HEK293 (cell line): ENCODE results near the gene PLEKHA3.

Experiments used
- EGR2 ChIP-seq: fragments of 450-650 bp; formaldehyde crosslinking; IDR thresholded peaks from 2 replicates; pipeline ENCODE4 v1.5.1; 2016; ENCODE audit warnings: low read depth, missing biosample characterization, missing genetic modification characterization
- GFI1B ChIP-seq: fragments of 450-650 bp; formaldehyde crosslinking; IDR thresholded peaks from 2 replicates; pipeline ENCODE4 v1.5.1; 2016; ENCODE audit warnings: missing biosample characterization, missing genetic modification characterization
- GLIS1 ChIP-seq: fragments of 450-650 bp; formaldehyde crosslinking; IDR thresholded peaks from 2 replicates; pipeline ENCODE4 v1.5.1; 2016; ENCODE audit warnings: missing biosample characterization, missing genetic modification characterization
- MZF1 ChIP-seq: fragments of 450-650 bp; formaldehyde crosslinking; IDR thresholded peaks from 2 replicates; pipeline ENCODE4 v1.5.1; 2017; ENCODE audit warnings: missing biosample characterization, missing genetic modification characterization, borderline replicate concordance
- OSR2 ChIP-seq: fragments of 450-650 bp; formaldehyde crosslinking; IDR thresholded peaks from 2 replicates; pipeline ENCODE4 v1.5.1; 2016; ENCODE audit warnings: missing biosample characterization, missing genetic modification characterization
- PRDM10 ChIP-seq: fragments of 450-650 bp; formaldehyde crosslinking; IDR thresholded peaks from 2 replicates; pipeline ENCODE4 v1.5.1; 2016; ENCODE audit warnings: missing biosample characterization, missing genetic modification characterization
- RBAK ChIP-seq: fragments of 450-650 bp; formaldehyde crosslinking; IDR thresholded peaks from 2 replicates; pipeline ENCODE4 v1.5.1; 2016; ENCODE audit warnings: missing biosample characterization, missing genetic modification characterization
- TRIM28 ChIP-seq: IDR thresholded peaks from 2 replicates; pipeline ENCODE4 v1.6.1; 2011; ENCODE audit warnings: low read length, control low read depth, borderline replicate concordance
- ZBTB20 ChIP-seq: fragments of 450-650 bp; formaldehyde crosslinking; IDR thresholded peaks from 2 replicates; pipeline ENCODE4 v1.5.1; 2016; ENCODE audit warnings: missing biosample characterization, missing genetic modification characterization
- ZBTB44 ChIP-seq: fragments of 450-650 bp; IDR thresholded peaks from 2 replicates; pipeline ENCODE4 v1.5.1; 2018; ENCODE audit warnings: missing biosample characterization, mild to moderate bottlenecking, missing genetic modification characterization
- ZEB2 ChIP-seq: fragments of 450-650 bp; formaldehyde crosslinking; IDR thresholded peaks from 2 replicates; pipeline ENCODE4 v1.5.1; 2016; ENCODE audit warnings: missing biosample characterization, missing genetic modification characterization
- ZNF175 ChIP-seq: fragments of 450-650 bp; formaldehyde crosslinking; IDR thresholded peaks from 2 replicates; pipeline ENCODE4 v1.5.1; 2016; ENCODE audit warnings: missing biosample characterization, missing genetic modification characterization
- ZNF2 ChIP-seq: fragments of 450-650 bp; formaldehyde crosslinking; IDR thresholded peaks from 2 replicates; pipeline ENCODE4 v1.5.1; 2016; ENCODE audit warnings: missing biosample characterization, missing genetic modification characterization
- ZNF202 ChIP-seq: fragments of 450-650 bp; formaldehyde crosslinking; IDR thresholded peaks from 2 replicates; pipeline ENCODE4 v1.5.1; 2016; ENCODE audit warnings: missing biosample characterization, missing genetic modification characterization, borderline replicate concordance
- ZNF391 ChIP-seq: fragments of 450-650 bp; formaldehyde crosslinking; IDR thresholded peaks from 2 replicates; pipeline ENCODE4 v1.5.1; 2016; ENCODE audit warnings: low read depth, missing biosample characterization, missing genetic modification characterization, borderline replicate concordance
- ZNF510 ChIP-seq: fragments of 450-650 bp; formaldehyde crosslinking; IDR thresholded peaks from 2 replicates; pipeline ENCODE4 v1.5.1; 2018; ENCODE audit warnings: mild to moderate bottlenecking, missing genetic modification characterization, missing biosample characterization; ENCODE audit not compliant: insufficient replicate concordance
- ZNF561 ChIP-seq: fragments of 450-650 bp; IDR thresholded peaks from 2 replicates; pipeline ENCODE4 v1.5.1; 2018; ENCODE audit warnings: missing biosample characterization, missing genetic modification characterization, borderline replicate concordance
- ZNF701 ChIP-seq: fragments of 450-650 bp; formaldehyde crosslinking; IDR thresholded peaks from 2 replicates; pipeline ENCODE4 v1.5.1; 2016; ENCODE audit warnings: missing biosample characterization, missing genetic modification characterization
- ZNF776 ChIP-seq: fragments of 450-650 bp; formaldehyde crosslinking; IDR thresholded peaks from 2 replicates; pipeline ENCODE4 v1.5.0; 2017; ENCODE audit warnings: missing biosample characterization, missing genetic modification characterization, borderline replicate concordance
- ZNF791 ChIP-seq: fragments of 450-650 bp; formaldehyde crosslinking; IDR thresholded peaks from 2 replicates; pipeline ENCODE4 v1.5.1; 2016; ENCODE audit warnings: missing biosample characterization, missing genetic modification characterization
- TF ChIP-seq, protein P1 (sequence below): fragments of 450-650 bp; formaldehyde crosslinking; IDR thresholded peaks from 2 replicates; pipeline ENCODE4 v1.5.1; 2016; ENCODE audit warnings: missing biosample characterization, missing genetic modification characterization, borderline replicate concordance
- TF ChIP-seq, protein P2 (sequence below): fragments of 450-650 bp; formaldehyde crosslinking; IDR thresholded peaks from 2 replicates; pipeline ENCODE4 v1.5.1; 2016; ENCODE audit warnings: missing biosample characterization, missing genetic modification characterization, borderline replicate concordance
- TF ChIP-seq, protein P3 (sequence below): fragments of 450-650 bp; formaldehyde crosslinking; IDR thresholded peaks from 2 replicates; pipeline ENCODE4 v1.5.1; 2016; ENCODE audit warnings: missing biosample characterization, missing genetic modification characterization, low read depth
- TF ChIP-seq, protein P4 (sequence below): fragments of 450-650 bp; formaldehyde crosslinking; IDR thresholded peaks from 2 replicates; pipeline ENCODE4 v1.5.1; 2017; ENCODE audit warnings: missing biosample characterization, missing genetic modification characterization

The PLEKHA3 gene

DNA sequence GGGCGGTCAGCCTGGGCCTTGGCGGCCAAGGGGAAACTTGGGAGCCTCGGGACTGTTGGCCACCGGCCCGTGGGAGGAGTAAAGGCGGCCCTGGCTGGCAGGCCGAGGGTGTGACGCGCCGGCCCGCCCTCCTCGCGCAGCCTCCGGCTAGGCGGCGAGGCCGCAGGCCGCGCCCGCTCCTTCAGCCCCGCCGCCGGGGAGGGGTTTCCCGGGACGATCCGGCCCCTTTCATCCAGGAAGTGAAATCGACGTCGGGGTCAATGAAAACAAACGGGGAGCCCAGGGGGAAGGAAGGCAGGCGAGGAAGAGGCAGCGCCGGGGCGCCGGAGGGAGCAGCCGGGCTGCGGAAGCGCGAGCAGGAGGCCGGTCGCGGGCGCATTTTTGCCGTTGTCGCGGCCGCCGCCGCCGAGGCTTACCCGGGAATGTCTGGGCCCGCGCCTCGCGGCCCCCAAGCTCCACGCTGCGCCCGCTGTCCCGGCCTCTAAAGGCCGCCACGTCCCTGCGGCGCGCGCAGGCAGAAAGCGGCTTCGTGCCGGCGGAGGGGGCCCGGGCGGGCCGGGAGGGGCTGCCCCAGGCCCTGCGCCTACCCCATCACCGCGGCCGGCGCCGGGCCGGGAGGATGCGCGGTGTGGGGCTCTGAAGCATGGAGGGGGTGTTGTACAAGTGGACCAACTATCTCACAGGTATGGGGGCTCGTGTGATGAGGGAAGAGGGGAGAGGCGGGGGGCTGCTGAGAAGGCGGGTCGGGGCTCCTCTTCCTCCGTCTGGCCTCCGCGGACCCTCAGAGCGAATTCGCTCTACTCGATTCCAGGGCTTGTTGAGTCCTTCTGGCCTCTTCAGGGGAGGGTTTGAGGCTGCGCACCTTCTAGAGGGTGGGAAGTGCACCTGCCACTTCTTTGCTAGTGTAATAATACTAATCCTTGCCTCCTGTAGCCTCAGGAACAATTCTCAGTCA, at the start of gene PLEKHA3 (continued):
- TF ChIP-seq GLIS1: peak; percentile 77
- TF ChIP-seq MZF1: no peak
- no peak for TF ChIP-seq PRDM10 (tag by site-specific recombination)
- TF ChIP-seq, protein P1, sequence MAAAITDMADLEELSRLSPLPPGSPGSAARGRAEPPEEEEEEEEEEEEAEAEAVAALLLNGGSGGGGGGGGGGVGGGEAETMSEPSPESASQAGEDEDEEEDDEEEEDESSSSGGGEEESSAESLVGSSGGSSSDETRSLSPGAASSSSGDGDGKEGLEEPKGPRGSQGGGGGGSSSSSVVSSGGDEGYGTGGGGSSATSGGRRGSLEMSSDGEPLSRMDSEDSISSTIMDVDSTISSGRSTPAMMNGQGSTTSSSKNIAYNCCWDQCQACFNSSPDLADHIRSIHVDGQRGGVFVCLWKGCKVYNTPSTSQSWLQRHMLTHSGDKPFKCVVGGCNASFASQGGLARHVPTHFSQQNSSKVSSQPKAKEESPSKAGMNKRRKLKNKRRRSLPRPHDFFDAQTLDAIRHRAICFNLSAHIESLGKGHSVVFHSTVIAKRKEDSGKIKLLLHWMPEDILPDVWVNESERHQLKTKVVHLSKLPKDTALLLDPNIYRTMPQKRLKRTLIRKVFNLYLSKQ (tag by site-specific recombination): no peak
- TF ChIP-seq TRIM28: 0 out of 2 replicates have a peak, but pooled peaks have one; percentile 10
- TF ChIP-seq ZNF175 (tag by site-specific recombination): no peak
- TF ChIP-seq RBAK (tag by site-specific recombination): no peak
- TF ChIP-seq ZNF2: no peak
- no peak for TF ChIP-seq ZNF701
- TF ChIP-seq, protein P2, sequence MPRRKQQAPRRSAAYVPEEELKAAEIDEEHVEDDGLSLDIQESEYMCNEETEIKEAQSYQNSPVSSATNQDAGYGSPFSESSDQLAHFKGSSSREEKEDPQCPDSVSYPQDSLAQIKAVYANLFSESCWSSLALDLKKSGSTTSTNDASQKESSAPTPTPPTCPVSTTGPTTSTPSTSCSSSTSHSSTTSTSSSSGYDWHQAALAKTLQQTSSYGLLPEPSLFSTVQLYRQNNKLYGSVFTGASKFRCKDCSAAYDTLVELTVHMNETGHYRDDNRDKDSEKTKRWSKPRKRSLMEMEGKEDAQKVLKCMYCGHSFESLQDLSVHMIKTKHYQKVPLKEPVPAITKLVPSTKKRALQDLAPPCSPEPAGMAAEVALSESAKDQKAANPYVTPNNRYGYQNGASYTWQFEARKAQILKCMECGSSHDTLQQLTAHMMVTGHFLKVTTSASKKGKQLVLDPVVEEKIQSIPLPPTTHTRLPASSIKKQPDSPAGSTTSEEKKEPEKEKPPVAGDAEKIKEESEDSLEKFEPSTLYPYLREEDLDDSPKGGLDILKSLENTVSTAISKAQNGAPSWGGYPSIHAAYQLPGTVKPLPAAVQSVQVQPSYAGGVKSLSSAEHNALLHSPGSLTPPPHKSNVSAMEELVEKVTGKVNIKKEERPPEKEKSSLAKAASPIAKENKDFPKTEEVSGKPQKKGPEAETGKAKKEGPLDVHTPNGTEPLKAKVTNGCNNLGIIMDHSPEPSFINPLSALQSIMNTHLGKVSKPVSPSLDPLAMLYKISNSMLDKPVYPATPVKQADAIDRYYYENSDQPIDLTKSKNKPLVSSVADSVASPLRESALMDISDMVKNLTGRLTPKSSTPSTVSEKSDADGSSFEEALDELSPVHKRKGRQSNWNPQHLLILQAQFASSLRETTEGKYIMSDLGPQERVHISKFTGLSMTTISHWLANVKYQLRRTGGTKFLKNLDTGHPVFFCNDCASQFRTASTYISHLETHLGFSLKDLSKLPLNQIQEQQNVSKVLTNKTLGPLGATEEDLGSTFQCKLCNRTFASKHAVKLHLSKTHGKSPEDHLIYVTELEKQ: no peak
- no peak for TF ChIP-seq ZNF202
- TF ChIP-seq OSR2 (tag by site-specific recombination): no peak
- TF ChIP-seq EGR2 (tag by site-specific recombination): 0 out of 2 replicates have a peak, but pooled peaks have one; percentile 25
- no peak for TF ChIP-seq ZEB2
- no peak for TF ChIP-seq ZBTB44 (tag by site-specific recombination)
- TF ChIP-seq ZBTB20: peak; percentile 66; the same call in 1 of the 2 replicates
- TF ChIP-seq ZNF791 (tag by site-specific recombination): no peak
- no peak for TF ChIP-seq ZNF391 (tag by site-specific recombination)
- TF ChIP-seq GFI1B (tag by site-specific recombination): no peak
- TF ChIP-seq ZNF561: no peak; the same call in 1 of the 2 replicates
- no peak for TF ChIP-seq ZNF510 (tag by site-specific recombination)
- TF ChIP-seq, protein P3, sequence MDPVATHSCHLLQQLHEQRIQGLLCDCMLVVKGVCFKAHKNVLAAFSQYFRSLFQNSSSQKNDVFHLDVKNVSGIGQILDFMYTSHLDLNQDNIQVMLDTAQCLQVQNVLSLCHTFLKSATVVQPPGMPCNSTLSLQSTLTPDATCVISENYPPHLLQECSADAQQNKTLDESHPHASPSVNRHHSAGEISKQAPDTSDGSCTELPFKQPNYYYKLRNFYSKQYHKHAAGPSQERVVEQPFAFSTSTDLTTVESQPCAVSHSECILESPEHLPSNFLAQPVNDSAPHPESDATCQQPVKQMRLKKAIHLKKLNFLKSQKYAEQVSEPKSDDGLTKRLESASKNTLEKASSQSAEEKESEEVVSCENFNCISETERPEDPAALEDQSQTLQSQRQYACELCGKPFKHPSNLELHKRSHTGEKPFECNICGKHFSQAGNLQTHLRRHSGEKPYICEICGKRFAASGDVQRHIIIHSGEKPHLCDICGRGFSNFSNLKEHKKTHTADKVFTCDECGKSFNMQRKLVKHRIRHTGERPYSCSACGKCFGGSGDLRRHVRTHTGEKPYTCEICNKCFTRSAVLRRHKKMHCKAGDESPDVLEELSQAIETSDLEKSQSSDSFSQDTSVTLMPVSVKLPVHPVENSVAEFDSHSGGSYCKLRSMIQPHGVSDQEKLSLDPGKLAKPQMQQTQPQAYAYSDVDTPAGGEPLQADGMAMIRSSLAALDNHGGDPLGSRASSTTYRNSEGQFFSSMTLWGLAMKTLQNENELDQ (tag by site-specific recombination): no peak
- TF ChIP-seq, protein P4, sequence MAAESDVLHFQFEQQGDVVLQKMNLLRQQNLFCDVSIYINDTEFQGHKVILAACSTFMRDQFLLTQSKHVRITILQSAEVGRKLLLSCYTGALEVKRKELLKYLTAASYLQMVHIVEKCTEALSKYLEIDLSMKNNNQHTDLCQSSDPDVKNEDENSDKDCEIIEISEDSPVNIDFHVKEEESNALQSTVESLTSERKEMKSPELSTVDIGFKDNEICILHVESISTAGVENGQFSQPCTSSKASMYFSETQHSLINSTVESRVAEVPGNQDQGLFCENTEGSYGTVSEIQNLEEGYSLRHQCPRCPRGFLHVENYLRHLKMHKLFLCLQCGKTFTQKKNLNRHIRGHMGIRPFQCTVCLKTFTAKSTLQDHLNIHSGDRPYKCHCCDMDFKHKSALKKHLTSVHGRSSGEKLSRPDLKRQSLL: no peak
- TF ChIP-seq ZNF776 (tag by site-specific recombination): no peak
